ENCODE data around the gene PRAMEF20.

Gene PRAMEF20

DNA sequence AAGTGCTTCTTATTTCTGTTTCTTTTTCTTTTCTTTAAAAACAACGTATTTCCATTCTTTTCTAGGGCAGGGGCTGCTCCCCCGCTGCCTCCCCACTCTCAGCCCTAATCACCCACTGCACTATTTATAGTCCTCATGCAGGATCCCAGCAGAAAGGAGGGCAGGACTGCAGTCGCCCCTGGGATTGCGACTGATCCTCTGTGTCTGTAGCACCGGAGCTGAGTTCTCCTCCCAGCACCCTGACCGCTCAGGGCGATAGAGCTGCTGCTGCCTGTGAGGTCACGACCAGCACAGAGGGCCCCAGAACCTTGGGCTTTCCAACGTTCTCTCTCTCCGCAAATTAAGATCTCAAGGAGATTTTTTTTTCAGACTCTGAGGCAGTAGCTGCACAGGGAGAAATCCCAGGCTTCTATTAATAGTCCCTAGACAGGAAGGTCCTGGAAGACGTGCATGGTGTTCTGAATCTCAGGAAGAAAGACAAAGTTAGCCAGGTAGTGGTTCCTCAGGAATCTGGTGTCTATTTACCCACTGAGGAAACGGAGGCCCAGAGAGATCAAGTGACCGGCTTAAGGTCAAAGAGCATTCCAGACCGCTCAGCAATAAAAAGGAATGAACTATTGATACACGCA is 46.8 kb downstream of the PRAMEF20 start:
- no peak overlapping the region for H2AFZ ChIP-seq (ENCODE audit: low read length)

DNA sequence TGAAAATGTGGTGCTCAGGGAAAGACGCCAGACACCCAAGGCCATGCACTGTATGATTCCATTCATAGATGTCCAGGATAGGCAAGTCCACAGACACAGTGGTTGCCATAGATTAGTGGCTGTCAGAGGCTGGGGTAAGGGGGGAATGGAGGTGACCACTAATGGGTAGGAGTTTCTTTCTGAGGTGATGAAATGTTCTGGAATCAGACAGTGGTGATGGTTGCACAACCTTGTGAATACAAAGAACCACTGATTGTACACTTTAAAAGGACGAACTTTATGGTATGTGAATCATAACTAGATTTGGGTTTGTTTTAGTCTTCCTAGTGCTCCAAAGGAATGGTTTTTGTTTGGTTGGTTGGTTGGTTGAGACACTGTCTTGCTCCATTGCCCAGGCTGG is 51.7 kb downstream of the PRAMEF20 start:
- Histone ChIP-seq H2AFZ (ENCODE audit: low read length) (no peak overlapping the region), H3K27me3 (ENCODE audit: control insufficient read depth in 3 of 3, insufficient read depth in 3 of 3, low read depth in 1 of 3, low read length in 3 of 3) (peaks cover 0 to 10% (median 0%) of the 10 kb centered on the region in 3 experiments), H4K91ac (ENCODE audit: low read depth, low read length, poor library complexity) (no peak overlapping the region), H3K4me1 (ENCODE audit: control insufficient read depth in 2 of 2, insufficient read depth in 1 of 2, low read depth in 1 of 2, low read length in 2 of 2) (no peaks in the 10 kb centered on the region), H3K79me1 (ENCODE audit: low read depth, low read length) (no peaks in the 10 kb centered on the region), H3K36me3 (replicated peaks in 1 of 2; ENCODE audit: control insufficient read depth in 2 of 2, insufficient read depth in 2 of 2, low read length in 2 of 2) (no peaks in the 10 kb centered on the region), H3K18ac (ENCODE audit: low read length) (no peak overlapping the region), H3K27ac (replicated peaks; ENCODE audit: low read length) (no peak overlapping the region), H3K14ac (ENCODE audit: low read length) (no peak overlapping the region), H3K9ac (ENCODE audit: low read depth, low read length, poor library complexity) (no peak overlapping the region), H2BK120ac (ENCODE audit: low read depth, low read length) (no peak overlapping the region), H2BK15ac (ENCODE audit: low read length) (no peak overlapping the region), H2BK12ac (ENCODE audit: low read length) (no peak overlapping the region), H2AK5ac (ENCODE audit: low read depth, low read length) (no peak overlapping the region), H3K4me2 (ENCODE audit: insufficient read depth, low read length, poor library complexity, severe bottlenecking) (no peak overlapping the region), H3K23ac (ENCODE audit: low read depth, low read length, poor library complexity) (no peak overlapping the region), H3K4ac (ENCODE audit: low read length) (no peak overlapping the region), H3K9me3 (replicated peaks in 1 of 2; ENCODE audit: control insufficient read depth in 2 of 2, insufficient read depth in 1 of 2, low read depth in 1 of 2, low read length in 2 of 2) (peaks cover 0 to 13% of the 10 kb centered on the region in 2 donors), H2BK5ac (ENCODE audit: low read length) (no peak overlapping the region), H3K4me3 (ENCODE audit: low read length in 2 of 2) (no peak overlapping the region), H4K8ac (ENCODE audit: low read depth, low read length) (no peak overlapping the region)
- no CpG with 5 or more reads among the region's 2 CpGs for WGBS, 2 donors (ENCODE audit: extremely low coverage in 2 of 2, insufficient read length in 2 of 2, insufficient replicate concordance in 1 of 2)
- DNase-seq (ENCODE audit: low spot score) = no peak

More for the DNA sequence above, 46.8 kb downstream of the PRAMEF20 start:
- H2BK120ac ChIP-seq (ENCODE audit: low read depth, low read length) = no peak overlapping the region
- H2BK12ac ChIP-seq (ENCODE audit: low read length) = no peak overlapping the region
- no peak overlapping the region for H3K9ac ChIP-seq (ENCODE audit: low read depth, low read length, poor library complexity)
- WGBS, 2 donors (ENCODE audit: extremely low coverage in 2 of 2, insufficient read length in 2 of 2, insufficient replicate concordance in 1 of 2) = no CpG with 5 or more reads among the region's 15 CpGs
- no peak overlapping the region for H3K4me2 ChIP-seq (ENCODE audit: insufficient read depth, low read length, poor library complexity, severe bottlenecking)
- no peak overlapping the region for H2BK15ac ChIP-seq (ENCODE audit: low read length)
- no peaks in the 10 kb centered on the region for H3K4me1 ChIP-seq (ENCODE audit: control insufficient read depth in 2 of 2, insufficient read depth in 1 of 2, low read depth in 1 of 2, low read length in 2 of 2)
- H3K4me3 ChIP-seq (ENCODE audit: low read length in 2 of 2) = no peak overlapping the region
- H3K79me1 ChIP-seq (ENCODE audit: low read depth, low read length) = no peaks in the 10 kb centered on the region
- H3K4ac ChIP-seq (ENCODE audit: low read length) = no peak overlapping the region
- DNase-seq (ENCODE audit: low spot score) = no peak
- H3K27ac ChIP-seq (replicated peaks; ENCODE audit: low read length) = no peak overlapping the region
- H4K8ac ChIP-seq (ENCODE audit: low read depth, low read length) = no peak overlapping the region
- no peak overlapping the region for H2BK5ac ChIP-seq (ENCODE audit: low read length)
- peaks cover 0 to 13% (median 0%) of the 10 kb centered on the region in 3 experiments for H3K27me3 ChIP-seq (ENCODE audit: control insufficient read depth in 3 of 3, insufficient read depth in 3 of 3, low read depth in 1 of 3, low read length in 3 of 3)
- H3K36me3 ChIP-seq (replicated peaks in 1 of 2; ENCODE audit: control insufficient read depth in 2 of 2, insufficient read depth in 2 of 2, low read length in 2 of 2) = no peaks in the 10 kb centered on the region
- H3K9me3 ChIP-seq (replicated peaks in 1 of 2; ENCODE audit: control insufficient read depth in 2 of 2, insufficient read depth in 1 of 2, low read depth in 1 of 2, low read length in 2 of 2) = peaks cover 0 to 17% of the 10 kb centered on the region in 2 donors
- H3K18ac ChIP-seq (ENCODE audit: low read length) = no peak overlapping the region
- H3K14ac ChIP-seq (ENCODE audit: low read length) = no peak overlapping the region
- H2AK5ac ChIP-seq (ENCODE audit: low read depth, low read length) = no peak overlapping the region
- no peak overlapping the region for H4K91ac ChIP-seq (ENCODE audit: low read depth, low read length, poor library complexity)
- H3K23ac ChIP-seq (ENCODE audit: low read depth, low read length, poor library complexity) = no peak overlapping the region

DNA sequence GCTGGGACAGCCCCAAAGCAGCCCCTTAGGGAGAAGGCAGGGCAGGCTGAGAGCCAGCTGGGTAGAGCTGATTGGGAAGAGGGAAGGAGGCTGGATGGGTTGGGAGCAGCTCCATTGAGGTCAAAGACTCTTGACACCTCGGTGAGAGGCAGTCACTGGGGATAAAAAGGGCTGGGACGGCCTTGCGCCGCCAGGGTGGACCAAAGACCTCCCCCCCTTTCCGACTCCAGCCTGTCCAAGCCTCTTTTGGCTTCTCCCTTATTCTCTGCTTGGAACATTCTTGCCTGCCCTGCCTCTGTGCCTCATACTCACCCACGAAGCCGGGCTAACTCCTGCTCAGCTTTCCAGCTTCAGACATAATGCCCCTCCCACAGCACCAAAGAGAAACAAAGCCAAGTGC is 52.4 kb downstream of the PRAMEF20 start:
- Histone ChIP-seq H4K8ac (ENCODE audit: low read depth, low read length) (no peak overlapping the region), H3K27me3 (ENCODE audit: control insufficient read depth in 3 of 3, insufficient read depth in 3 of 3, low read depth in 1 of 3, low read length in 3 of 3) (peaks cover 0 to 8% (median 0%) of the 10 kb centered on the region in 3 experiments), H3K14ac (ENCODE audit: low read length) (no peak overlapping the region), H4K91ac (ENCODE audit: low read depth, low read length, poor library complexity) (no peak overlapping the region), H3K4ac (ENCODE audit: low read length) (no peak overlapping the region), H2BK120ac (ENCODE audit: low read depth, low read length) (no peak overlapping the region), H3K9me3 (replicated peaks in 1 of 2; ENCODE audit: control insufficient read depth in 2 of 2, insufficient read depth in 1 of 2, low read depth in 1 of 2, low read length in 2 of 2) (peaks cover 0 to 11% of the 10 kb centered on the region in 2 donors), H3K36me3 (replicated peaks in 1 of 2; ENCODE audit: control insufficient read depth in 2 of 2, insufficient read depth in 2 of 2, low read length in 2 of 2) (no peaks in the 10 kb centered on the region), H3K4me3 (ENCODE audit: low read length in 2 of 2) (peak overlapping the region in 1 of 2 donors; percentile 27), H3K9ac (ENCODE audit: low read depth, low read length, poor library complexity) (no peak overlapping the region), H3K18ac (ENCODE audit: low read length) (no peak overlapping the region), H2BK15ac (ENCODE audit: low read length) (no peak overlapping the region), H2AFZ (ENCODE audit: low read length) (no peak overlapping the region), H2BK5ac (ENCODE audit: low read length) (no peak overlapping the region), H3K4me2 (ENCODE audit: insufficient read depth, low read length, poor library complexity, severe bottlenecking) (no peak overlapping the region), H3K23ac (ENCODE audit: low read depth, low read length, poor library complexity) (no peak overlapping the region), H3K4me1 (ENCODE audit: control insufficient read depth in 2 of 2, insufficient read depth in 1 of 2, low read depth in 1 of 2, low read length in 2 of 2) (no peaks in the 10 kb centered on the region), H2AK5ac (ENCODE audit: low read depth, low read length) (no peak overlapping the region), H3K27ac (replicated peaks; ENCODE audit: low read length) (no peak overlapping the region), H2BK12ac (ENCODE audit: low read length) (no peak overlapping the region), H3K79me1 (ENCODE audit: low read depth, low read length) (no peaks in the 10 kb centered on the region)
- DNase-seq (ENCODE audit: low spot score) = no peak
- no CpG with 5 or more reads among the region's 7 CpGs for WGBS, 2 donors (ENCODE audit: extremely low coverage in 2 of 2, insufficient read length in 2 of 2, insufficient replicate concordance in 1 of 2)

GRCh38 chr1:13465515-13465914 is 55.3 kb downstream of the PRAMEF20 start:
- no peak overlapping the region for H4K8ac ChIP-seq (ENCODE audit: low read depth, low read length)
- no peak overlapping the region for H2BK15ac ChIP-seq (ENCODE audit: low read length)
- H3K79me1 ChIP-seq (ENCODE audit: low read depth, low read length) = no peaks in the 10 kb centered on the region
- H3K9ac ChIP-seq (ENCODE audit: low read depth, low read length, poor library complexity) = no peak overlapping the region
- no peaks in the 10 kb centered on the region for H3K4me1 ChIP-seq (ENCODE audit: control insufficient read depth in 2 of 2, insufficient read depth in 1 of 2, low read depth in 1 of 2, low read length in 2 of 2)
- H2BK12ac ChIP-seq (ENCODE audit: low read length) = no peak overlapping the region
- H3K27ac ChIP-seq (replicated peaks; ENCODE audit: low read length) = no peak overlapping the region
- no peak overlapping the region for H2BK120ac ChIP-seq (ENCODE audit: low read depth, low read length)
- H4K91ac ChIP-seq (ENCODE audit: low read depth, low read length, poor library complexity) = no peak overlapping the region
- no peak overlapping the region for H2BK5ac ChIP-seq (ENCODE audit: low read length)
- peaks cover 0 to 7% of the 10 kb centered on the region in 2 donors for H3K9me3 ChIP-seq (replicated peaks in 1 of 2; ENCODE audit: control insufficient read depth in 2 of 2, insufficient read depth in 1 of 2, low read depth in 1 of 2, low read length in 2 of 2)
- H3K4me2 ChIP-seq (ENCODE audit: insufficient read depth, low read length, poor library complexity, severe bottlenecking) = no peak overlapping the region
- no peaks in the 10 kb centered on the region for H3K36me3 ChIP-seq (replicated peaks in 1 of 2; ENCODE audit: control insufficient read depth in 2 of 2, insufficient read depth in 2 of 2, low read length in 2 of 2)
- H3K27me3 ChIP-seq (ENCODE audit: control insufficient read depth in 3 of 3, insufficient read depth in 3 of 3, low read depth in 1 of 3, low read length in 3 of 3) = peaks cover 0 to 10% (median 0%) of the 10 kb centered on the region in 3 experiments
- no peak overlapping the region for H3K4me3 ChIP-seq (ENCODE audit: low read length in 2 of 2)
- H2AFZ ChIP-seq (ENCODE audit: low read length) = no peak overlapping the region
- no peak overlapping the region for H3K4ac ChIP-seq (ENCODE audit: low read length)
- DNase-seq (ENCODE audit: low spot score) = no peak
- no peak overlapping the region for H3K18ac ChIP-seq (ENCODE audit: low read length)
- H2AK5ac ChIP-seq (ENCODE audit: low read depth, low read length) = no peak overlapping the region
- H3K14ac ChIP-seq (ENCODE audit: low read length) = no peak overlapping the region
- WGBS, 2 donors (ENCODE audit: extremely low coverage in 2 of 2, insufficient read length in 2 of 2, insufficient replicate concordance in 1 of 2) = no CpG with 5 or more reads among the region's 1 CpG
- H3K23ac ChIP-seq (ENCODE audit: low read depth, low read length, poor library complexity) = no peak overlapping the region
